K562 (cell line): ENCODE data around the gene GRIA4. TPM values are rescaled to one million over a fixed set of nuclear protein-coding genes. Genes with fewer than 3 reads are reported as not detected.

ENCODE experiments used
- ATAC-seq: fragments of 200-7000 bp; cut with Tn5 transposase; 3 replicates; pipeline ENCODE4 v1.9.1; 2020; ENCODE audit warnings: moderate library complexity
- BruUV-seq: library from RNA; stranded (reverse); fragments of 400-500 nt; replicated peaks from 2 replicates; lab custom pipeline; 2021; lab: Mats Ljungman, UMichigan
- CTCF ChIA-PET: fragments of 300-600 bp; formaldehyde crosslinking; extraction: SDS; loops from one replicate; lab custom pipeline; 2021; ENCODE audit warnings: low intra/inter-chr PET ratio; lab: Yijun Ruan, JAX
- POLR2A ChIA-PET: fragments of 300-600, 350-650 bp; sonication (Branson Sonifier 250); formaldehyde crosslinking; extraction: SDS; loops from one replicate; lab custom pipeline; 2021; ENCODE audit warnings: antibody characterized with exemption, inconsistent platforms; lab: Yijun Ruan, JAX
- DNase-seq, 4 experiments: peaks; one replicate each; pipeline versions ENCODE4 v3.0.0 to v3.0.0-alpha.2; 2011 to 2018; ENCODE audit warnings: low spot score in 3 of 4, mixed read lengths in 3 of 4; ENCODE audit errors: extremely low read depth in 1 of 4
- FAIRE-seq: peaks from 2 replicates; lab custom pipeline; 2011; peaks lifted over from hg19 to GRCh38; lab: Jason Lieb, UNC
- H2AFZ ChIP-seq: 2 replicates; pipeline ENCODE4 v1.6.0; 2011; ENCODE audit warnings: low read depth, low read length, control low read depth, inconsistent platforms
- H3K27ac ChIP-seq: fragments of 200-600 bp; 3 replicates; pipeline ENCODE4 v1.8.0; 2011; ENCODE audit warnings: low read depth, mild to moderate bottlenecking, control low read depth, inconsistent platforms, low read length, moderate library complexity, mixed read lengths; ENCODE audit errors: extremely low read depth
- H3K27me3 ChIP-seq, 2 experiments: fragments of 300-600 bp in 1 of 2; 2 replicates in 1 of 2; 3 replicates in 1 of 2; pipeline versions ENCODE4 v1.6.0 to v1.8.0; 2011; ENCODE audit warnings: inconsistent platforms in 2 of 2, low read length in 2 of 2, mild to moderate bottlenecking in 1 of 2, mixed read lengths in 1 of 2, moderate library complexity in 1 of 2; ENCODE audit not compliant: control insufficient read depth in 2 of 2, insufficient read depth in 2 of 2
- H3K36me3 ChIP-seq: fragments of 300-600 bp; 3 replicates; pipeline ENCODE4 v1.8.0; 2011; ENCODE audit warnings: mild to moderate bottlenecking, low read length, inconsistent platforms; ENCODE audit not compliant: control insufficient read depth, insufficient read depth
- H3K4me1 ChIP-seq, 2 experiments: fragments of 200-600 bp in 1 of 2; replicated peaks in 1 of 2; 2 replicates in 1 of 2; 3 replicates in 1 of 2; pipeline versions ENCODE4 v1.5.1 to v1.8.0; 2011; ENCODE audit warnings: inconsistent platforms in 2 of 2, low read length in 2 of 2, mild to moderate bottlenecking in 1 of 2, mixed read lengths in 1 of 2, moderate library complexity in 1 of 2; ENCODE audit not compliant: control insufficient read depth in 2 of 2, insufficient read depth in 2 of 2
- H3K4me2 ChIP-seq: 2 replicates; pipeline ENCODE4 v1.6.1; 2011; ENCODE audit warnings: low read length, control low read depth, inconsistent platforms, mixed read lengths; ENCODE audit not compliant: insufficient read depth
- H3K4me3 ChIP-seq: fragments of 200-600 bp; sonication (generic), shearing (Covaris generic); 2 replicates; pipeline ENCODE4 v1.5.1; 2016; ENCODE audit warnings: control low read depth, inconsistent platforms
- H3K79me2 ChIP-seq: fragments of 200-600 bp; 3 replicates; pipeline ENCODE4 v1.8.0; 2011; ENCODE audit warnings: low read length, inconsistent platforms; ENCODE audit not compliant: control insufficient read depth, insufficient read depth
- H3K9ac ChIP-seq, 2 experiments: 2 replicates each; pipeline versions ENCODE4 v1.6.0 to v1.6.1; 2011; ENCODE audit warnings: low read depth in 2 of 2, low read length in 2 of 2, control low read depth in 1 of 2, inconsistent platforms in 1 of 2, mild to moderate bottlenecking in 1 of 2, mixed read lengths in 1 of 2; ENCODE audit not compliant: insufficient read depth in 1 of 2
- H3K9me1 ChIP-seq: one replicate; pipeline ENCODE4 v1.6.0; 2011; ENCODE audit warnings: inconsistent platforms, mild to moderate bottlenecking, low read length, moderate library complexity; ENCODE audit not compliant: control insufficient read depth, insufficient read depth
- H3K9me3 ChIP-seq: replicated peaks from 2 replicates; pipeline ENCODE4 v1.5.1; 2011; ENCODE audit warnings: low read depth, low read length, inconsistent platforms; ENCODE audit not compliant: control insufficient read depth, insufficient read depth
- H4K20me1 ChIP-seq: replicated peaks from 2 replicates; pipeline ENCODE4 v1.6.1; 2011; ENCODE audit warnings: low read length, inconsistent platforms, mixed read lengths; ENCODE audit not compliant: control insufficient read depth, insufficient read depth
- DDX20 ChIP-seq: fragments of 450-650 bp; IDR thresholded peaks from 2 replicates; pipeline ENCODE4 v1.6.1; 2016; ENCODE audit warnings: missing genetic modification characterization, low read depth, mild to moderate bottlenecking, missing compliant biosample characterization, moderate library complexity
- HMGN3 ChIP-seq: IDR thresholded peaks from 2 replicates; pipeline ENCODE4 v1.6.1; 2011; ENCODE audit warnings: borderline replicate concordance, low read depth, mild to moderate bottlenecking, mixed read lengths, low read length; ENCODE audit not compliant: insufficient read length; ENCODE audit errors: extremely low read depth
- MCM3 ChIP-seq: fragments of 450-650 bp; IDR thresholded peaks from 2 replicates; pipeline ENCODE4 v1.6.1; 2016
- MCM7 ChIP-seq, 2 experiments: fragments of 450-650 bp; IDR thresholded peaks; 2 replicates each; pipeline ENCODE4 v1.6.1; 2016 to 2018
- NFE2 ChIP-seq: IDR thresholded peaks from 2 replicates; pipeline ENCODE4 v1.6.1; 2014; ENCODE audit warnings: antibody characterized with exemption, low read depth
- NKRF ChIP-seq: fragments of 450-650 bp; IDR thresholded peaks from 2 replicates; pipeline ENCODE4 v1.6.1; 2016; ENCODE audit warnings: borderline replicate concordance
- PHTF2 ChIP-seq: fragments of 250-450 bp; sonication (Bioruptor Pico); IDR thresholded peaks from 2 replicates; pipeline ENCODE4 v1.5.0; 2021; ENCODE audit warnings: mild to moderate bottlenecking
- RBM14 ChIP-seq: fragments of 200-400 bp; formaldehyde crosslinking; IDR thresholded peaks from 2 replicates; pipeline ENCODE4 v1.6.1; 2018; ENCODE audit warnings: low read depth, mild to moderate bottlenecking, low read length, moderate library complexity, borderline replicate concordance; ENCODE audit not compliant: insufficient read depth
- TAF15 ChIP-seq: fragments of 200-400 bp; formaldehyde crosslinking; IDR thresholded peaks from 2 replicates; pipeline ENCODE4 v1.6.1; 2017; ENCODE audit warnings: mild to moderate bottlenecking, low read depth, low read length, moderate library complexity
- ZNF609 ChIP-seq: sonication (generic); formaldehyde crosslinking; IDR thresholded peaks from 2 replicates; pipeline ENCODE4 v1.8.1; 2023; ENCODE audit warnings: missing genetic modification reagents, mild to moderate bottlenecking, borderline replicate concordance
- WGBS: fragments of 100-300 bp; shearing (Covaris generic); methylation state at CpG from one replicate; pipeline ENCODE4 v1.1.6; 2016; ENCODE audit warnings: low coverage, mixed read lengths; ENCODE audit not compliant: insufficient coverage; ENCODE audit errors: missing lambda C conversion rate; 5-methylcytosine and 5-hydroxymethylcytosine counted together
- in situ Hi-C: fragments of 300-500 bp; cut with MboI; formaldehyde crosslinking; loops from 4 replicates; pipeline ENCODE4 v1.15.0; 2018; ENCODE audit warnings: inconsistent platforms, mixed read lengths
- intact Hi-C: fragments of 100-400 bp; cut with micrococcal nuclease; formaldehyde crosslinking; loops from 2 replicates; pipeline ENCODE4 v1.14.2; 2022
- polyA plus RNA-seq, 8 experiments: library from polyadenylated mRNA; depleted of rRNA in 4 of 8; stranded (reverse) in 5 of 8; unstranded in 3 of 8; fragments of >200 nt; fragmentation: Nextera tagmentation in 2 of 8; fragmentation: Illumina TruSeq in 1 of 8; extraction: Ambion mirVana in 2 of 8; extraction: Trizol in 1 of 8; gene quantifications; 2 replicates each; pipeline versions ENCODE4 v1.2.1 to v1.2.3, GENCODE V29; 2011 to 2014; ENCODE audit warnings: inconsistent platforms in 1 of 8, missing spikeins in 1 of 8
- total RNA-seq, 7 experiments: library from RNA; depleted of rRNA in 6 of 7; stranded (reverse); fragments of >200 nt in 6 of 7; fragmentation: Illumina TruSeq in 2 of 7; extraction: Trizol in 2 of 7; gene quantifications; 2 replicates each; pipeline versions ENCODE4 v1.2.1 to v1.2.3, GENCODE V29; 2011 to 2021; ENCODE audit warnings: low replicate concordance in 1 of 7
- TF ChIP-seq, protein P1 (sequence below), 2 experiments: IDR thresholded peaks in 1 of 2; conservative IDR thresholded peaks in 1 of 2; 2 replicates each; pipeline ENCODE4 v1.6.1; 2016; ENCODE audit warnings: low read depth in 2 of 2, mild to moderate bottlenecking in 1 of 2, missing compliant biosample characterization in 1 of 2, missing genetic modification characterization in 1 of 2, moderate library complexity in 1 of 2

GRIA4 gene
- total and polyA plus RNA-seq, 9 of the 15 experiments (the other 6 are each of a cell fraction or from before 2014, with no cell fraction given): not detected

DNA sequence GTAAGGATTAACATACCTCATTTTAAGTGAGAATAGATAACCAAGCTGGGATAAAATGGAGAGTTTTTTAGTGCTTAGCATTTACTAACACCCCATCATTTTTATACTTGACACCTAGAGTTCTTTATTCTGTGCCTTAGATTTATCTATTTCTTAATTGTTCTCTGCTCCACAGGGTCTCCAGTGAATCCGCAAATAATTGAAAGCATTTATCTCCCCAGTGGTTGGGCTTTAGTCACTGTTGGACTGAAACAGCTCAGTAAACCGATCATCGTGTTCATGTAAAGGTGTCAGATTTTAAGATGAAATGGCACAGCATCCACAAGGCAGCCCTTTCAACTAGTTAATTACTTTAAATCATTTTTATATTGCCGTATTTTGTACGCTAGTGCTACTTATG is 17.8 kb upstream of the GRIA4 start (continued):
- TF ChIP-seq PHTF2 (CRISPR knock-in tag): no peak
- TF ChIP-seq, protein P1, sequence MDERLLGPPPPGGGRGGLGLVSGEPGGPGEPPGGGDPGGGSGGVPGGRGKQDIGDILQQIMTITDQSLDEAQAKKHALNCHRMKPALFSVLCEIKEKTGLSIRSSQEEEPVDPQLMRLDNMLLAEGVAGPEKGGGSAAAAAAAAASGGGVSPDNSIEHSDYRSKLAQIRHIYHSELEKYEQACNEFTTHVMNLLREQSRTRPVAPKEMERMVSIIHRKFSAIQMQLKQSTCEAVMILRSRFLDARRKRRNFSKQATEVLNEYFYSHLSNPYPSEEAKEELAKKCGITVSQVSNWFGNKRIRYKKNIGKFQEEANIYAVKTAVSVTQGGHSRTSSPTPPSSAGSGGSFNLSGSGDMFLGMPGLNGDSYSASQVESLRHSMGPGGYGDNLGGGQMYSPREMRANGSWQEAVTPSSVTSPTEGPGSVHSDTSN (CRISPR knock-in tag; IDR thresholded peaks at IDR 0.05; ENCODE audit: low read depth): no peak
- TF ChIP-seq, protein P1 (tag; conservative IDR thresholded peaks at IDR 0.05; ENCODE audit: low read depth): no peak
- no peak for TF ChIP-seq TAF15
- TF ChIP-seq HMGN3: no peak
- TF ChIP-seq MCM3: no peak
- TF ChIP-seq MCM7 (IDR thresholded peaks at IDR 0.05): no peak

- ATAC-seq (no peak), FAIRE-seq (no peak), DNase-seq (no peak)
- Histone ChIP-seq H3K9me3 (no peaks in the 10 kb centered on the region), H3K9me1 (no peaks in the 10 kb centered on the region), H3K79me2 (no peaks in the 10 kb centered on the region), H3K4me3 (no peak overlapping the region), H3K9ac (no peak overlapping the region), H3K36me3 (no peaks in the 10 kb centered on the region), H4K20me1 (no peaks in the 10 kb centered on the region), H3K4me1 (no peaks in the 10 kb centered on the region), H3K27ac (no peak overlapping the region), H3K27me3 (no peaks in the 10 kb centered on the region), H2AFZ (no peak overlapping the region), H3K4me2 (no peak overlapping the region)
- no TSS peak for BruUV-seq
- ChIA-PET CTCF (no interaction called here), POLR2A (interaction anchor here (0.6 kb wide), 1 partner anchor 1996 kb away, joined by 3 read pairs; no protein-coding TSS in a partner anchor)
- intact Hi-C loops (no loop called here), in situ Hi-C loops (no loop called here)
- WGBS: 0% methylated on average over 1 of the region's 1 CpG
- TF ChIP-seq NKRF (no peak), DDX20 (tag) (no peak), NFE2 (no peak), RBM14 (no peak), ZNF609 (CRISPR knock-in tag) (no peak)
Measured at GRCh38 chr11:105598371-105598770, 11.5 kb upstream of the GRIA4 start.
